COLO829 (cell line): ENCODE results near the gene GREB1.
"Not testable (repeated sequence)": the region's sequence is repeated elsewhere in the genome, so short reads cannot be mapped to it uniquely, and the experiment has no call there.

ENCODE experiments used
- DNase-seq: peaks from one replicate; pipeline ENCODE4 v3.0.0; 2012; ENCODE audit warnings: low spot score

Gene GREB1

GRCh38 chr2:11635141-11635540 is 101.3 kb downstream of the GREB1 start:
- no peak for DNase-seq

DNA sequence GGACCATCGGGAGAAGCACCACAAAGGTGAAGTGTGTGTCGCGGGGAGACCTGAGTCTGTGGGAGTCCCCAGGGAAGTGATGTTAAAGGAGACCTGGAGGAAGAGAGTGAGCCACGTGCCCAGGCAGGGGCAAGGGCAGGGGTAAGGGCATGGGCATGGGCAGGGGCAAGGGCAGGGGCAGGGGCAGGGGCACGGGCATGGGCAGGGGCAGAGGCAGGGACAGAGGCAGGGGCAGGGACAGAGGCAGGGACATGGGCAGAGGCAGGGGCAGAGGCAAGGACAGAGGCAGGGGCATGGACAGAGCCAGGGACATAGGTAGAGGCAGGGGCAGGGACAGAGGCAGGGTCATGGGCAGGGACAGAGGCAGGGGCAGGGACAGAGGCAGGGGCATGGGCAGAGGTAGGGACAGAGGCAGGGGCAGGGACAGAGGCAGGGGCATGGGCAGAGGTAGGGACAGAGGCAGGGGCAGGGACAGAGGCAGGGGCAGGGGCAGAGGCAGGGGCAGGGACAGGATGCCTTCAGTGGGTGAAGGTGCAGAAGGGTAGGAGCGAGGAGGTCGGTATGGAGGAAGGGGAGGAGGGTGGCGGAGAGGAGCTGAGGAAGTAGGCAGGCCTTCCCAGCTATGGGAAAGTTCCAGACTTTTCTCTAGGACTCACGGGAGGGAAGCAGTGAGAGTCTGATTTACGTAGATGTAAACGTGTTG is 102.9 kb downstream of the GREB1 start:
- no peak for DNase-seq

- DNase-seq = no peak
Measured at GRCh38 chr2:11637546-11637945, 103.7 kb downstream of the GREB1 start.

GRCh38 chr2:11639503-11639902 is 105.7 kb downstream of the GREB1 start:
- DNase-seq = no peak

DNA sequence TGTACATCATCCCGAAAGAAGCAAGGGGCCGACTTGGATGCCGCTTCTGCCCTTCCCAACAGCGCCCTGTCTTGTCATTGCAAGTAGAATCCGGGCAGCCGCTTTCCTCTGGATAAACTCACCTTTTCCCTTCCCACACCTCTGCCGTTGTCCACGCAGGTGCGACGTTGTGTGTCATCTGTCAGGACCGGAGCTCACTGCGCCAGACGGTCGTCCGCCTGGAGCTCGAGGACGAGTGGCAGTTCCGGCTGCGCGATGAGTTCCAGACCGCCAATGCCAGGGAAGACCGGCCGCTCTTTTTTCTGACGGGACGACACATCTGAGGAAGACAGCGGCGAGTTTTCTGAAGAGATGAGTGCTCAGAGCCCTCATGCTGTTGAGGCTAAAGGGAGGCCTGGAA is 106.3 kb downstream of the GREB1 start:
- no peak for DNase-seq

DNA sequence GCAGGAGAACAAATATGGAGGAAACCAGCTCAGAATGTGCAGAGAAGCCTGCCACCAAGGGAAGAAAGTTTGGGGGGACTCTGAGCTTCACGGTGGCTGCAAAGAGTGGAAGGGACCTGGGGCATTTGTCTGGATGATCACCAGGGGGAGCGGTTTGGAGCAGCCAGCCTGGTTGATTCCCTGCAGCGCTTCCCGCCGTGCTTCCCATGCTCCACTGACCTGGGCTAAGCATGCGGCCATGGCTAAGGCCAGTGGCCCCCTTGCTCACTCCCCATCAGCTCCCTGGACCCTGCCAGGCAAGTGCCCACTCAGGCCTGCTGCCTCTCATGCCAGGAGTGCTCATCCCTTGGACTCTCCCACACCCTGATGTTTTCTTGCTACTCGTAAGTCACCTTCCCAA is 109.1 kb downstream of the GREB1 start:
- no peak for DNase-seq

- no peak for DNase-seq
Measured at GRCh38 chr2:11644293-11644692, 110.4 kb downstream of the GREB1 start.

DNA sequence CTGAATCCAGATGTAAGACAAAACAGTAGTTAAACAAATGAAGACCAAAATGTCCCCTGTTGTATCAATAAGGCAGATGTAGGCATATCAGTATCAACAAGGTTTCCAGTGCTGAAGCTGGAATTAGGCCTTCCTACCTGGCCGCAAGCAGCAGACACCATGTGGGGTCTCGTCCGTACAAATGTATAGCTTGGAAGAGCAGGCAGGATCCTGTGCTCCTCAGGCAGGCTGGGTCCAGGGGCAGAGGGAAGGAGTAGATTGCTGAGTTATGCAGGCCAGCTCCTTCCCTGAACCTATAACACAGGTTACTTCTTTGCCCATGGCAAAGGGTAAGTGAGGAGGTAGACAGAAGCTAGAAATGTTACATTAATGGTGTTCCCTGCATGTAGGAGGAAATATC is 112.7 kb downstream of the GREB1 start:
- no peak for DNase-seq

GRCh38 chr2:11647834-11648600 is 114.2 kb downstream of the GREB1 start:
- DNase-seq = no peak

DNA sequence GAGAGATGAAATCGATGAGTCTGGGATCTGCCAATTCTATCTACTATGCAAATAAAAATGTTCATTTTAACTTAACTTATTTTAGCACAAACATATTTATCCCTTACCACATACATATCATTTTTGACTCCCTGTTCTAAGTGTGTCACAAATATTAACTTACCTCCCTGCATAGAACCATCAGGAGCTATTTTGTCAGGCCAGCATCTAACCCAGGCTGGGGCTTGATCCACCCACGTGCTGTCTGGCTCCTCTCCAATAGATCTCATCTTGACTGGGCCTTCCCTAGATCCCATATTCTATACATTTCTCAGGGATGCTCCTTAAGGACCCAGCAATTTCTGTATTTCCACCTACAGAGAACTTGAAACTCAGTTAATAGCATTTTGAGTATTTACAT is 115.2 kb downstream of the GREB1 start:
- DNase-seq = no peak

GRCh38 chr2:11651856-11652548 is 118.2 kb downstream of the GREB1 start:
- no peak for DNase-seq

DNA sequence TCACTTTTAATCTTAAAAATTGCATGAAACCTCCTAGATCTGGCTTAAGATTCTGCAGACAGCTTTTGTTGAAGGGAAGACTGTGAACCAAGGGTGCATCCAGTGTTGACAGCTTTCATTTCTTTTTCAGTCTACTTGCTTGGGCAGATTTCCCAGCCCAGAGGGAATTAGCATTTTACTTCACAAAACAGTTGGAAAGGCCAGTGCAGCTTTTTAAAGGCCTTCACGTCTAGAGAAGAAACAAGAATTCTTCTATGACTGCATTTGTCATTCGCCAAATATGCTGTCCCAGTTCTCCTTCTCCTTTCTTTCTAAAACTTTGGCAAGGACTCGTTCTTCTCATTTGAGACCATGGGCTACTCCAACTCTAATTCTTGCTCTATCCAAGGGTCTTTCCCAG is 118.7 kb downstream of the GREB1 start:
- no peak for DNase-seq

- DNase-seq = no peak
Measured at GRCh38 chr2:11655495-11655894, 121.7 kb downstream of the GREB1 start.

DNA sequence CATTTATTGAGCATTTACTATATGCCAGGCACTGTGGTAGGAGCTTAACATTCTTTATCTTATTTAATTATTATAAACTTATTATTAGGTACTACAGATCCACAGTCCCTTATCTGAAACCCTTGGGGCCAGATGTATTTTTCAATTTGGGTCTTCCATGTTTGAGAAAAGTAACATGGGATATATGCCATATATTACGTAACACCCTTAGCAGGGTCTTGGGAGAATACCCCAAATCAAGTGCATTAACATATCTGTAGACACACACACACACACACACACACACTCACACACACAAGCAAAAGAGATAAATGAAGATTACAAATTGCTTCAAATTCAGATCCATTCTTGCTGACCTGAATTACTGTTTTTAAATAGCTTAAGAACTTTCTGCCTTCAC is 122.4 kb downstream of the GREB1 start:
- DNase-seq = no peak

DNA sequence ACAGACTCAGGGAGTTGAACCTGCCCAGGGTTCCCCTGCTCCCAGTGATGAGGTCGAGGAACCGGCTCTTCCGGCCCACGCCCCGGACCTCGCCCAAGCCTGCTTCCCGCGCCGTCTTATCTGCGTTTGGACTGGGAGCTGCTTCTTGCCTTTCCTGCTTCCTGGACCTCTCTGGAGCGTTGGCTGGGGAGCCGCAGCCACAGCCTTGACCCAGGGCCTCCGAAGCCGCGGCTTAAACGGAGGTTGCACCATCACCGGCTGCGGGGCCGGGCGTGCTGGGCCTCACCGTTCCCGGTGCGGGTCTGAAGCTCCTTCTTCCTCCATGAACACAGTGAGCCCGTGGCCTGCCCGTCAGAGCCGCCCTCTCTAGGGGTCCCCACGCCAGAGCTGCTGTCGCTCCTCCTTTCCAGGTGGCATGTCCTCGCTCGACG is 122.8 kb downstream of the GREB1 start:
- DNase-seq = no peak

DNA sequence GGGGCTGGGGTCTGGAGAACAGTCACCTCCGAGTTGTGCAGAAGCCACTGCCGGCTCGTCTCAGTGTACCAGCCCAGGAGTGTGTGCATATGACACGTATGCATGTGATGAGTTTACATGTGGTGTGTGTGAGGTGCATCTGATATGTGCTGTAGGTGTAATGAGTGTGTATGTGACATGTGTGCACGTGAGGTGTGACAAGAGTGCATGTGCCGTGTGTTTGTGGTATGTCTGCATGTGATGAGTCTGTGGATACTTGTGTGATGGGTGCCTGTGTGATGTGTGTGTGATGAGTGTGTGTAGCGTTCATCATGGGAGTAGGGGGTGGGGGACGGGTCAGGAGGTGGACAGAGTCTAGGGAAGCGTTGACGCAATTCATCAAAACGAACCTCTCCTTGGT is 123.3 kb downstream of the GREB1 start:
- no peak for DNase-seq

- DNase-seq = no peak
Measured at GRCh38 chr2:11657646-11658045, 123.8 kb downstream of the GREB1 start.

- no peak for DNase-seq
Measured at GRCh38 chr2:11658208-11659114, 124.6 kb downstream of the GREB1 start.

DNA sequence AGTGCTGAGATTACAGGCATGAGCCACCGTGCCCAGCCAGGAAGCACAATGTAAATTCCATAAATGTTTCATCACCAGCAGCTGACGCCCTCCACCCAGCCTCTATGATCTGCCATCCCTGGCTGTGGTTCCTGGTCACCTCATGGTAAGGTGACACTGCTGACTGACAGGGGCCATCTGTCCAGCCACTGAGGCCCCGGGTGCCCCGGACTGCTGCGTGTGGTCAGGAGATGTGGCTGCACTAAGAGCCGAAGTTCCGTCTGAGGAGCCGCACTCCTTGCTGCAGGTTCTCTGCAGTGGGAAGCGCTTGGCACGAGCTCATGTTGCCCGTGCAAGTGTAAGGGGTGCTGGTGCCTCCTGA is 125.2 kb downstream of the GREB1 start:
- DNase-seq = no peak

GRCh38 chr2:11659851-11660250 is 126.0 kb downstream of the GREB1 start:
- DNase-seq = no peak

DNA sequence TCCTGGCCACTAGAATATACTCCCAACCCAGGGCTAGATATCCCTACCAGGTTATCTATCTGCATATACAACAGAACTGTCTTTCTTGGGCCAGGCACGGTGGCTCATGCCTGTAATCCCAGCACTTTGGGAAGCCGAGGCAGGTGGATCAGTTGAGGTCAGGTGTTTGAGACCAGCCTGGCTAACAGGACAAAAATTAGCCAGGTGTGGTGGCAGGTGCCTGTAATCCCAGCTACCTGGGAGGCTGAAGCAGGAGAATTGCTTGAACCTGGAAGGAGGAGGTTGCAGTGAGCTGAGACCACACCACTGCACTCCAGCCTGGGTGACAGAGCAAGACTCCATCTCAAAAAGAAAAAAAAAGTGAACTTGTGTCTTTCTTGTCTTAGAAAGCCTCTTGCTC is 126.6 kb downstream of the GREB1 start:
- DNase-seq = not testable (repeated sequence)

- DNase-seq = no peak
Measured at GRCh38 chr2:11661891-11662435, 128.1 kb downstream of the GREB1 start.
